B cell (primary cell): ENCODE data around the gene ADCY7.

ENCODE experiments used
- CTCF ChIP-seq: fragments of 200-600 bp; IDR thresholded peaks from one replicate; pipeline ENCODE4 v1.8.0; 2022; ENCODE audit warnings: antibody characterized with exemption, mild to moderate bottlenecking
- EZH2 ChIP-seq: IDR thresholded peaks from 2 replicates; pipeline ENCODE4 v1.6.1; 2012; ENCODE audit warnings: borderline replicate concordance, low read depth, mild to moderate bottlenecking, moderate library complexity, low read length; ENCODE audit not compliant: insufficient read depth, poor library complexity, severe bottlenecking

- TF ChIP-seq CTCF = no peak
- no peak for TF ChIP-seq EZH2
These were observed 11.9 kb downstream of the ADCY7 start for GRCh38 chr16:50278251-50278650.
